ENCODE data around the gene FLT4. TPM values are rescaled to one million over a fixed set of nuclear protein-coding genes. Genes with fewer than 3 reads are reported as not detected.
A peak's percentile ranks its signal among the peaks of the same experiment; 100 is the strongest.

The FLT4 gene
- total and polyA plus RNA-seq, 5 donors: 2.0 to 4.8 (median 3.3) TPM

DNA sequence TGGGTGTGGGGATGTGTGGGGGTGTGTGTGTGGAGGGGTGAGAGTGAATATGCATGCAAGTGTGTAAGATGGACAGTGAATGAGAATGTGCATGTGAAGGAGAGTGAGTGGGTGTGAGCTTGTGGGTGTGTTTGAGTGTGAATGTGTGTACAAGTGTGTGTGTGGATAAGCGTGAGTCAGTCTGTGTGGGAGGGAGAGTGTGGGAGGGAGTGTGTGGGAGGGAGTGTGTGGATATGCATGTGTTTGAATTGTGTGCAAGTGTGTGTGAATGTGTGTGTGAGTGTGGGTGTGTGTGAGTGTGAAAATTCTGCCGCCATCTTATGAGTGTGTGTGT lies 54.4 kb downstream of the FLT4 start:
- no peak for ATAC-seq
- Histone ChIP-seq H3K27me3 (ENCODE audit: control insufficient read depth, insufficient read depth) (no peaks in the 10 kb centered on the region), H3K9me3 (ENCODE audit: control insufficient read depth, low read length) (no peaks in the 10 kb centered on the region), H3K4me3 (ENCODE audit: low read length) (no peak overlapping the region), H3K27ac (ENCODE audit: low read length) (no peak overlapping the region), H3K4me1 (ENCODE audit: control insufficient read depth, insufficient read depth, low read length) (no peaks in the 10 kb centered on the region)
- intact Hi-C loops (cut with DNase I): no loop called here
- 82% methylated on average over 2 of the region's 2 CpGs for WGBS
- DNase-seq: no peak

GRCh38 chr5:180594311-180595045 lies 54.9 kb downstream of the FLT4 start:
- Histone ChIP-seq H3K4me3 (ENCODE audit: low read length) (no peak overlapping the region), H3K9me3 (ENCODE audit: control insufficient read depth, low read length) (no peaks in the 10 kb centered on the region), H3K4me1 (ENCODE audit: control insufficient read depth, insufficient read depth, low read length) (no peaks in the 10 kb centered on the region), H3K27me3 (ENCODE audit: control insufficient read depth, insufficient read depth) (no peaks in the 10 kb centered on the region), H3K27ac (ENCODE audit: low read length) (no peak overlapping the region)
- intact Hi-C loops (cut with DNase I): no loop called here
- DNase-seq (peak in 1 of 3 donors; percentile 26), ATAC-seq (no peak)
- 84% methylated on average over 17 of the region's 17 CpGs for WGBS

- Histone ChIP-seq H3K27ac (ENCODE audit: low read length) (no peak overlapping the region), H3K4me3 (ENCODE audit: low read length) (no peak overlapping the region), H3K27me3 (ENCODE audit: control insufficient read depth, insufficient read depth) (no peaks in the 10 kb centered on the region), H3K4me1 (ENCODE audit: control insufficient read depth, insufficient read depth, low read length) (no peaks in the 10 kb centered on the region), H3K9me3 (ENCODE audit: control insufficient read depth, low read length) (no peaks in the 10 kb centered on the region)
- DNase-seq: peak in 1 of 3 donors; percentile 36
- intact Hi-C loops (cut with DNase I): no loop called here
- no peak for ATAC-seq
- WGBS: 90% methylated on average over 19 of the region's 19 CpGs
Observed at GRCh38 chr5:180593446-180594206, 55.8 kb downstream of the FLT4 start.

GRCh38 chr5:180592176-180592575 lies 57.2 kb downstream of the FLT4 start:
- H3K27ac ChIP-seq (ENCODE audit: low read length): no peak overlapping the region
- ATAC-seq (no peak), DNase-seq (peak in 1 of 3 donors; percentile 24)
- H3K9me3 ChIP-seq (ENCODE audit: control insufficient read depth, low read length): no peaks in the 10 kb centered on the region
- H3K27me3 ChIP-seq (ENCODE audit: control insufficient read depth, insufficient read depth): no peaks in the 10 kb centered on the region
- no peaks in the 10 kb centered on the region for H3K4me1 ChIP-seq (ENCODE audit: control insufficient read depth, insufficient read depth, low read length)
- 85% methylated on average over 10 of the region's 10 CpGs for WGBS
- intact Hi-C loops (cut with DNase I): no loop called here
- H3K4me3 ChIP-seq (ENCODE audit: low read length): no peak overlapping the region

DNA sequence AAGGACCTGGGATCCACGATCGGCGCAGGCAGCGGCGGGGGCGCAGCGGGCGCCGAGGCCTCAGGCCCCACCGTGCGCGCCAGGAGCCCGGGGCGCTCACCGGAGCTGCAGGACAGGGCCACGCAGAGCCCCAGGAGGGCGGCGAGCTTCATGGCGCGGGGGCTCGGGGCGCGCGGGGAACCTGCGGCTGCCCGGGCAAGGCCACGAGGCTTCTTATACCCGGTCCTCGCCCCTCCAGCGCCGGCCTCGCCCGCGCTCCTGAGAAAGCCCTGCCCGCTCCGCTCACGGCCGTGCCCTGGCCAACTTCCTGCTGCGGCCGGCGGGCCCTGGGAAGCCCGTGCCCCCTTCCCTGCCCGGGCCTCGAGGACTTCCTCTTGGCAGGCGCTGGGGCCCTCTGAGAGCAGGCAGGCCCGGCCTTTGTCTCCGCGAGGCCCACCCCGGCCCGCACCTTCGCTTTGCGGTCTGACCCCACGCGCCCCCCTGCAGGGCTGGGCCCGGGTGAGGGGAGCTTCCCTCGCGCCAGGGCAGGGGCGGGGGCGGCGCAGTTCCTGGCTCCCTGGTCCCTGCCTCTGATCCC lies 58.0 kb downstream of the FLT4 start, which contains the start of gene SCGB3A1:
SCGB3A1 (minus strand) TSS at position 189 of the 577 bp plus-strand sequence; CDS start at position 152, 37 bp downstream.
- Histone ChIP-seq H3K27ac (ENCODE audit: low read length) (no peak within 1 kb of the TSS), H3K4me1 (ENCODE audit: control insufficient read depth, insufficient read depth, low read length) (no peaks in the 10 kb centered on the region), H3K27me3 (ENCODE audit: control insufficient read depth, insufficient read depth) (no peaks in the 10 kb centered on the region), H3K9me3 (ENCODE audit: control insufficient read depth, low read length) (no peaks in the 10 kb centered on the region), H3K4me3 (ENCODE audit: low read length) (peak within 1 kb of the TSS; percentile 30)
- peak in 1 of 3 donors; percentile 70 for DNase-seq
- 5% methylated on average over 60 of the region's 60 CpGs for WGBS
- intact Hi-C loops (cut with DNase I): no loop called here
- ATAC-seq: no peak

GRCh38 chr5:180590543-180591310 lies 58.7 kb downstream of the FLT4 start:
- no peaks in the 10 kb centered on the region for H3K27me3 ChIP-seq (ENCODE audit: control insufficient read depth, insufficient read depth)
- DNase-seq (no peak), ATAC-seq (no peak)
- H3K27ac ChIP-seq (ENCODE audit: low read length): no peak overlapping the region
- no peaks in the 10 kb centered on the region for H3K4me1 ChIP-seq (ENCODE audit: control insufficient read depth, insufficient read depth, low read length)
- intact Hi-C loops (cut with DNase I): no loop called here
- 2% methylated on average over 63 of the region's 63 CpGs for WGBS
- peak overlapping the region; percentile 30 for H3K4me3 ChIP-seq (ENCODE audit: low read length)
- no peaks in the 10 kb centered on the region for H3K9me3 ChIP-seq (ENCODE audit: control insufficient read depth, low read length)

- Histone ChIP-seq H3K4me3 (ENCODE audit: low read length) (peak overlapping the region; percentile 1), H3K27me3 (ENCODE audit: control insufficient read depth, insufficient read depth) (no peaks in the 10 kb centered on the region), H3K4me1 (ENCODE audit: control insufficient read depth, insufficient read depth, low read length) (no peaks in the 10 kb centered on the region), H3K27ac (ENCODE audit: low read length) (no peak overlapping the region), H3K9me3 (ENCODE audit: control insufficient read depth, low read length) (no peaks in the 10 kb centered on the region)
- WGBS: 3% methylated on average over 44 of the region's 44 CpGs
- ATAC-seq (no peak), DNase-seq (no peak)
- intact Hi-C loops (cut with DNase I): no loop called here
Observed at GRCh38 chr5:180589771-180590542, 59.4 kb downstream of the FLT4 start.

DNA sequence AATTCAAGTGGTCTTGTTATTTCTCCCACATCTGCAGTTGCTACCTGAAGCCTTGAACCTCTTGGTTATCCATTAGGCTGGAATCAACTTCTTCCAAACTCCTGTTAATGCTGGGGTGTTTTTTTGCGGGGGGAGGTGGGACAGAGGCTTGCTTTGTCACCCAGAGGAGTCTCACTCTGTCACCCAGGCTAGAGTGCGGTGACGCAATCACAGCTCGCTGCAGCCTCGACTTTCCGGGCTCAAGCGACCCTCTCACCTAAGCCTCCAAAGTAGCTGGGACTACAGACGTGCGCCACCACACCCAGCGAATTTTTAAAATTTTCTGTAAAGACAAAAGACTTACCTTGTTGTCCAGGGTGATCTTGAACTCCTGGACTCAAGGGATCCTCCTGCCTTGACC lies 62.5 kb downstream of the FLT4 start:
- H3K4me3 ChIP-seq (ENCODE audit: low read length): no peak overlapping the region
- intact Hi-C loops (cut with DNase I): no loop called here
- H3K27ac ChIP-seq (ENCODE audit: low read length): no peak overlapping the region
- DNase-seq (no peak), ATAC-seq (no peak)
- no peaks in the 10 kb centered on the region for H3K9me3 ChIP-seq (ENCODE audit: control insufficient read depth, low read length)
- 86% methylated on average over 10 of the region's 10 CpGs for WGBS
- H3K4me1 ChIP-seq (ENCODE audit: control insufficient read depth, insufficient read depth, low read length): no peaks in the 10 kb centered on the region
- no peaks in the 10 kb centered on the region for H3K27me3 ChIP-seq (ENCODE audit: control insufficient read depth, insufficient read depth)

GRCh38 chr5:180586204-180586603 lies 63.2 kb downstream of the FLT4 start:
- Histone ChIP-seq H3K4me1 (ENCODE audit: control insufficient read depth, insufficient read depth, low read length) (no peaks in the 10 kb centered on the region), H3K9me3 (ENCODE audit: control insufficient read depth, low read length) (no peaks in the 10 kb centered on the region), H3K27ac (ENCODE audit: low read length) (no peak overlapping the region), H3K27me3 (ENCODE audit: control insufficient read depth, insufficient read depth) (no peaks in the 10 kb centered on the region), H3K4me3 (ENCODE audit: low read length) (no peak overlapping the region)
- DNase-seq (no peak), ATAC-seq (no peak)
- WGBS: 83% methylated on average over 3 of the region's 3 CpGs
- intact Hi-C loops (cut with DNase I): no loop called here

- Histone ChIP-seq H3K27me3 (ENCODE audit: control insufficient read depth, insufficient read depth) (no peaks in the 10 kb centered on the region), H3K9me3 (ENCODE audit: control insufficient read depth, low read length) (no peaks in the 10 kb centered on the region), H3K4me3 (ENCODE audit: low read length) (no peak overlapping the region), H3K4me1 (ENCODE audit: control insufficient read depth, insufficient read depth, low read length) (no peaks in the 10 kb centered on the region), H3K27ac (ENCODE audit: low read length) (no peak overlapping the region)
- 73% methylated on average over 2 of the region's 2 CpGs for WGBS
- no peak for ATAC-seq
- intact Hi-C loops (cut with DNase I): no loop called here
- no peak for DNase-seq
Observed at GRCh38 chr5:180583738-180584137, 65.7 kb downstream of the FLT4 start.

Measured in right cardiac atrium (tissue), 5 donors.